NOMO-1 (cell line): ENCODE measurements around the gene KCNN3.

Experiments used
- DNase-seq, 2 experiments: peaks; one replicate each; lab custom pipeline; 2025; ENCODE audit not compliant: unreplicated experiment in 2 of 2; lab: John Stamatoyannopoulos, UW

The KCNN3 gene

GRCh38 chr1:154775621-154776605 is 94.2 kb downstream of the KCNN3 start:
- no peak for DNase-seq

DNA sequence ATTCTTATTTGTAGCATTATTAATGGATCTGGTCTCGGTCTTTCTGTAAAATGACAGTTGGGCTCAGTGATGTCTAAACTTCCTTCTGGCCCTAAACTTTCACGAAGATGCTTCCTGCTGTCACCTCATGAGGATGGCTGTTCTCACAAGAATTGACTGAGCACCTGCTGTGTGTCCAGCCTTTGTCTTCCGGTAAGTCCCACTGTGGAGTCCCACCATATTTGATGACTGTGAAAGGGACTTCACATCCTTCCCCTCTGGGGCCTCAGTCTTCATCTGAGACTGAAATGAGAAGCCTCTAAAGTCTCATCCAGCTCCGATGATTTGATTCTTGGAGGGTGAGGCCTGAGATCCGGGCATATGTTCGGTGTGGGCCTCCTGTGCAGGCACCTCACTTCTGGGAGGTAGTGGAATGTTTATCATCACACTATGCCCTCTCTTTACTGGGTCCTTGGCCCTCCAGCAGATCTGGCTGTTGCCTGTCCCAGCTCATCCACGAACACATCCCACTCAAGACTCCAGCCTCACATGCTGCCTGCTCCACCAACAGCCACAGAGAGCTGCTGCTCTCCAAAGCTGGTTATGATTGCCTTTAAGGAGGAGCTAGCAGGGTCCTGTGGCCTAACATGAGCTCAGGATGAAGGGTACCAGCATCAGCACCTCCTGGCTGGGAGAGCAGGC is 95.8 kb downstream of the KCNN3 start:
- DNase-seq: no peak

- no peak for DNase-seq
These were observed 96.5 kb downstream of the KCNN3 start for GRCh38 chr1:154773551-154773950.

DNA sequence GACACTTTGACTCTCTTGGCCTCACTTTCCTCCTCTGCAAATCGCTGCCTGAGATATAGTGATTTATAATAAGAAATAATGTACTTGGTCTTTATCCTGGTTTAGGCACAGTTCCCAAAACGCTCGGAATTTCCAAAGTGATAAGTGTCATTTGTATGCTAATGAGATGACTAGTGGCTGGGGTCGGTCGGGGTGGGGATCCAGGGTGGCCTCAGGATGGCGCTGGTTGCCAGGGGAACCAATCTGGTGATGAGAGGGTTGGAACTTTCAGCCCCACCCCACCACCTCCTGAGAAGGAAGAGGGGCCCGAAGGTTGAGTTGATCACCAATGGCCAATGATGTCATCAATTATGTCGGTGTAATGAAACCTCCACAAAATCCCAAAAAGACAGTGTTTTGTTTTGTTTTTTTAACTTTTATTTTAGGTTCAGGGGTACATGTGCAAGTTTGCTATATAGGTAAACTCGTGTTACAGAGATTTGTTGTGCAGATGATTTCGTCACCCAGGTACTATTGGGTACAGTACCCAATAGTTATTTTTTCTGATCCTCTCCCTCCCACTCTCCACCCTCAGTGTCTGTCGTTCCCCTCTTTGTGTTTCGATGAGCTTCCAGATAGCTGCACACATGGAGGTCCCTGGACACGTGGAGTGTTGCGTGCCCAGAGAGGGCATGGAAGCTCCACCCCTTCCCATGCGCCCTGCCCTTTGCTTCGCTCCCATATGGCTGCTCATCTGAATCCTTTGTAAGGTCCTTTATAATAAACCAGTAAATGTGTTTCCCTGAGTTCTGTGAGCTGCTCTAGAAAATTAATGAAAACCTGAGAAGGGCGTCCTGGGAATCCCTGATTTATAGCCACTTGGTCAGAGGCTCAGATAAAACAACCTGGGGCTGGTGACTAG is 97.2 kb downstream of the KCNN3 start:
- DNase-seq: no peak

DNA sequence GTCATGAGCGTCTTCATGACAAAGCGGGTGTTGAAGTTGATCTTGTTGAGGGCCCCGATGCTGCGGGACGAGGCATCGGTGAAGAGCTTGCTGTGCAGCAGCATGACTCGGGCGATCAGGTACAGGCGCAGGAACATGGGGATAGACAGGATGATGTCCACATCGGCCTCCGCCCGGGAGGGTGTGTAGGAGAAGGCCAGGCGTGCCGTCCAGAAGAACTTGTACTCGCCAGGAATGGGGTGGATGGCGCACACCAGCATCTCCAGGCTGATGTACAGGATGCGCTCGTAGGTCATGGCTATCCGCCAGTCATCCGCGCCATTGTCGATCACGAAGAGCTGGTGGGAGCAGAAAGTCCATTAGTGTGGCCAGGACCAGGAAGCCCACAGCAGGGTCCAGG is 98.0 kb downstream of the KCNN3 start:
- no peak for DNase-seq

- no peak for DNase-seq
These were observed 99.0 kb downstream of the KCNN3 start for GRCh38 chr1:154770897-154771594.

GRCh38 chr1:154769193-154769895 is 100.7 kb downstream of the KCNN3 start:
- no peak for DNase-seq

DNA sequence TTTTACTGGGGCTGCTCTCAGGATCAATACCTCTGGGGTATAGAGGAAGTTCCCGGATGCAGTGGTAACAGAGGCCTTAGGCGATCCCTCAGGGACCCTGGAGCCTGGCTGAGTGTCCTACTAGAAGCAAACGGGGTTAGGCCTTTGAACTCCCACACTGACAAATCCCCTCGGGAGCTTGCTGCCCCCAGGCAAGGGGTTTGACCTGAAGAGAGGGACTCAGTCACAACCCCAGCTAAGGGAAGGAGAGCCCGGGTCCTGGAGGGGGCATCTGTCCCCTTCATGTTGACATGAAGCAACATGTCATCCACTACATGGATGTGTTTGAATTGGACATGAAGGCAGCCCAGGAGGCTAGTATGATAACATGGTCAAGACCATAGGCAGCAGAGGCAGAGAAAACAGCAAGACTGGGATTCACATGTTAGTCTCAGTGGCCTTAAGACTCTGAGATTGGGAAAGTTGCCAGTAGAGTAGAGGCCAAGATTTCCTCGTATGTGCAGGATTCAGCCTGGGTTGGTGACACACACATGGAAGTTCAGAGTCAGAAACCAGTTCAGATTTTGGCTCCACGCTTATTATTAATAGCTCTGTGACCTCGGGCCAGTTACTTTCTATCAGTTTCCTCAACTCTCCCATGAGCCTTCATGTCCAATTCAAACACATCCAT is 101.5 kb downstream of the KCNN3 start:
- no peak for DNase-seq

- DNase-seq: no peak
These were observed 102.5 kb downstream of the KCNN3 start for GRCh38 chr1:154767315-154768240.

DNA sequence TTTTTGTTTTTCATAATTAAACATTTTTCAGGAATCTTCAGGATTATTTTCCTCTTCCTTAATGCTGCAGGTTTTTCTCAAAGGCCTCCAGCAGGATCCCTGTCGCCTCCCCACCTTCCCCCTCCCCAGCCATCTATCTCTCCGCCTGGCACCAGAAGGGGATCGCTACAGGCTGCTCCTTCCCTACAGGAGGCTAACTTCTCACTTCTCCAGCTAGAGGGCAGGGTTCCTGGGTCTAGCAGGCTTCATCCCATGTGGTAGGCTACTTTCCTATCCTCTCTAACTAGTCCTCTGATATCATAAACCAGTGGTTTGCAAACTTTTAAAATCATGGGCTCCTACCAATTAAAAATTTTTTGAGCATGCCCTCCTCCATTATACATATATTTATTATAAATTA is 104.1 kb downstream of the KCNN3 start:
- peak; percentile 21 to 25 for DNase-seq

DNA sequence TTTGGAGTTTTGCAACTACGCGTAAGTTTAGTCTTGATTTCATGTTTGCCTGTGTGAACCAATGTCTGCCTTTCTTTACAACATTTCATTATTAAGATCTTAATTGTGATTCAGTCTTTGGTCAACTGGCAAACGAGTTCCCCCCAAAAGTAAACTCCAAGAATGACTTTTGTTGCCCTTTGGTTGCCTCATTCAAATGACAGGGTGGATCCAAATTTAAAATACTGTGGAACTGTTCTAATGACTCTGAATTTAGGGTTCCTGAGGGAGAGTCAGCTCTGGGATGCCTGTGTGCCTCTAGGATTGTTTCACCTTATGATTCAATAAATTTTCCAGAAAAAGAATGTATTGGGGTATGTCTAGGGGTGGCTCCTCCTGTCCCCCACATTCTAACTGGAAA is 105.3 kb downstream of the KCNN3 start:
- DNase-seq: no peak

DNA sequence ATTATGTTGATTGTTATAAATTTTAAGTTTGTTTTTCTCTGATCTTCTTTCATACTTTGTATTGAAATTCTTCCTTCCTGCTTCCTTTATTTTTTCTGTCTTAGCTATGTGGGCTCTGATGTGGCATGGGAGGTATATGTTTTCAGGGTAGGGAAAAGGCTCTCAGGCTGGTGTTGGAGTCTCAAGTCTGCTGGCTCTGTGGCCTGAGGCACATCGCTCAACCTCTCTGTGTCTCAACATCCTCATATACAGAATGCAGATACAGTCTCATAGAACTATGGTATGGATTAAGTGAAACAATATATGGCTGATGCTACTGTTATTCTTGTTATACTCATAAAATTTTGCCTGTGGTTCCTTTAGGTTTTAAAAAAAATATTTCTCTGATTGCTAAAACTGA is 105.9 kb downstream of the KCNN3 start:
- DNase-seq: no peak

DNA sequence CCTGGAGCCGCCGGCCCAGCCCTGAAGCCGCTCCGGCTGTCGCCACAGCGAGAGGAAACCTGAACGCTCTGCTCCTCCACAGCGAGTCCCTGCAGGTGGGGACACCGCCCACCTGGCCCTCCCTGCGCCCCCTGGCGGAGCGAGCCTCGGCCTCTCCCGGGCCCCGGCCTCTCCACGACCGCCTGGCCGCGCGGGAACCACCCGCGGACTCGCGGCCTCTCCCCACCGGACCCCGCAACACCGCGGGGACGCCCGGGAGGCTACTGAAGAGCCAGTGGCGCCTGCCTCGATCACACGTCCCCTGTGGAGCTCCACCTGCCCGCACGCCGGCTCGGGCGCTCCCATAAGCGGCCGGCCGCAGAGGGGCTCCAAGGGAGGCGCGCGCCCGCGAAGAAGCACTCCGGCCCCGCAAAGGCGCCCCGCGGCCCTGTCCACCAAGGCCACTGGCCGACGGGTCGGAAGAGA is 109.6 kb downstream of the KCNN3 start:
- peak; percentile 35 to 49 for DNase-seq

- no peak for DNase-seq
These were observed 110.3 kb downstream of the KCNN3 start for GRCh38 chr1:154759793-154760192.

- no peak for DNase-seq
These were observed 110.9 kb downstream of the KCNN3 start for GRCh38 chr1:154759196-154759595.

GRCh38 chr1:154758346-154758745 is 111.7 kb downstream of the KCNN3 start:
- DNase-seq: no peak

DNA sequence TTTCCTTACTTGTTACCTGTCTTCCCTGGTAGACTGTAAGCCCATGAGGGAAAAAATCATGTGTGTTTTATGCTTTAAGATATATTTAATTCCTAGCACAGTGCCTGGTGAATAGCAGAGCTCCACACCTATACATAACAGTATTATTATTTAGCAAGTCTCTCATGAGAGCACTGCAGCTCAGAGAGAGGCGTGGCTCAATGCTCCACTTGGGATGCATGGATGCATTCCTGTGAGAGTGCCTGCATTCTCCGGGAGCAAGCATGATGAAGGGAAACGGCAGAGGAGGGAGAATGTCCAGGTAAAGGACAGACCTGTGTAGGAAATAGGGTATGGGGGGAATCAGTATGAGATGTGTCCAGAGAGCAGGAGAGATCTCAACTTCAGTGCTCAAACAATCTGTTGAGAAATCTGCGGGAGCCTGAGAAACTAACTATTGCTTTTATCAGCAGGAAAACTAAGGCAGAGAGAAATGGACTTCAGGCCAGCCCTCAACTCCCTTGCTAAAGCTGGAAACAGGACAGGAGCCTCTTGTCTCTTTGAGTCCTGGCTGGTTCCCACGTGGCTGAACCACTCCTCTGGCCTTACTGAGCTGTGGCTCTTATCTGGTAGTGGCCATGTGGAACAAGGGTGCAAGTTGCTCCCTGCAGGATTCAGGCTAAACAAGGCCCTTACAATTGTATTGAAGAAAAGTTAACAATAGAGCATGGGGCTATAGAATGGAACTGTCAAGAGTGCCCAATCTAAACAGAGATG is 113.1 kb downstream of the KCNN3 start:
- no peak for DNase-seq
